RWPE2 (cell line): Measurements from ENCODE around the gene LIFR.

Experiments used
- ATAC-seq: fragments of 200-7000 bp; cut with Tn5 transposase; 3 replicates; pipeline ENCODE4 v1.9.1; 2021; ENCODE audit warnings: low read depth
- DNase-seq: peaks from one replicate; pipeline ENCODE4 v3.0.0-alpha.2; 2020; ENCODE audit warnings: low spot score
- H3K27ac ChIP-seq: fragments of 450-650 bp; 2 replicates; pipeline ENCODE4 v1.5.1; 2017; ENCODE audit warnings: mild to moderate bottlenecking; ENCODE audit not compliant: poor library complexity, severe bottlenecking
- H3K27me3 ChIP-seq: fragments of 250-450 bp; sonication (Bioruptor Pico); 2 replicates; pipeline ENCODE4 v1.5.1; 2021; ENCODE audit warnings: mild to moderate bottlenecking, moderate library complexity; ENCODE audit not compliant: insufficient read depth, poor library complexity, severe bottlenecking
- H3K36me3 ChIP-seq: fragments of 250-450 bp; sonication (Bioruptor Pico); 2 replicates; pipeline ENCODE4 v1.5.1; 2020; ENCODE audit warnings: low read depth, mild to moderate bottlenecking, moderate library complexity
- H3K4me1 ChIP-seq: fragments of 250-450 bp; sonication (Bioruptor Pico); 2 replicates; pipeline ENCODE4 v1.5.1; 2021; ENCODE audit warnings: mild to moderate bottlenecking, moderate library complexity; ENCODE audit not compliant: insufficient read depth, poor library complexity, severe bottlenecking
- H3K4me3 ChIP-seq: fragments of 250-450 bp; sonication (Bioruptor Pico); 2 replicates; pipeline ENCODE4 v1.5.1; 2021; ENCODE audit warnings: mild to moderate bottlenecking, moderate library complexity; ENCODE audit not compliant: severe bottlenecking
- H3K9me3 ChIP-seq: fragments of 250-450 bp; sonication (Bioruptor Pico); 2 replicates; pipeline ENCODE4 v1.5.1; 2021; ENCODE audit warnings: mild to moderate bottlenecking, moderate library complexity; ENCODE audit not compliant: severe bottlenecking
- CTCF ChIP-seq: fragments of 450-650 bp; IDR thresholded peaks from one replicate; pipeline ENCODE4 v1.5.1; 2017; ENCODE audit warnings: mild to moderate bottlenecking, moderate library complexity; ENCODE audit not compliant: poor library complexity, severe bottlenecking

Gene LIFR

DNA sequence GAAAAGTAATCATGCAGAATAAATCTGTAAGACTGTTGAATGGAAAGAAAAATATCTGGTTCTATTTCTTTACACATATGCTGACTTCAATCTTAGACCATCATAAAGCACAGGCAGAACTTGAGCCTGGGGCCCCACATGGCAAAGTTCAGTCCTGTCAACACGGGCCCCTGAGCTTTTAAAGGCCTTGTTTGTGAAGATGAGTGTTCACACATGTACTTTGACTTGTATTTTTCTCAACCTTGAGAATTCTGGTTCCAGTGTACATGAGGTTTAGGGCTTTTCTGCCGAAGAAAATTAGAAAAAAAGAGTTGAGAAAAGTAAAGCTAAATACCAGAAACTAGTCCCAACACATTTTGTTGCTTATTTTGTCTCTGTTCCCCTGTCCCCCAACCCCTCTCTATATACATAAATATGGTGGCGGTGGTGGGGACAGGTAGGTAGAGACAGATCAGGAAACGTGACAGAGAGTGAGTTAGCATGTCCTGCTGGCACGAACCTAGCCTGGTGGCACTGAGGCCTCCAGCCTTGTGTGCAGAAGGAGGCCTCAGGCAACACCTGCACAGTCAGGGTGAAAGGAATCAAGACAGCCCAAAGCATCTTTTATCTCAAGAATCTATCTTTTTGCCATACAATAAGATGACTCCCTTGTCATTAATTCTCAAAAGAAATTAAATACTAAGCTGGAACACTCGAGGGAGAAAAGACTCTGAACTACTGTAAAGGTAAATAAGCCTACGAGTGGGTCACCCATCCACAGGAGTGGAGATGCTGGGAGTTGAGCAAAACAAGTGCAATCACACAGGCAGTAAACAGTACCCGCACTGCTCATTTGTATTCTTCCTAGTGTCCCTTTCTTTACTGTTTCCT, 22.9 kb downstream of the LIFR start:
- peaks cover 3% of the 10 kb centered on the region for H3K9me3 ChIP-seq
- ATAC-seq (no peak), DNase-seq (no peak)
- no peak for TF ChIP-seq CTCF
- H3K4me3 ChIP-seq: no peak overlapping the region
- H3K36me3 ChIP-seq: no peaks in the 10 kb centered on the region
- no peak overlapping the region for H3K27ac ChIP-seq
- H3K4me1 ChIP-seq: no peaks in the 10 kb centered on the region
- H3K27me3 ChIP-seq: no peaks in the 10 kb centered on the region

GRCh38 chr5:38532165-38532669, 24.2 kb downstream of the LIFR start:
- no peak overlapping the region for H3K27ac ChIP-seq
- no peak for TF ChIP-seq CTCF
- H3K9me3 ChIP-seq: peaks cover 3% of the 10 kb centered on the region
- no peak for ATAC-seq
- H3K4me3 ChIP-seq: no peak overlapping the region
- DNase-seq: no peak
- no peaks in the 10 kb centered on the region for H3K36me3 ChIP-seq
- no peaks in the 10 kb centered on the region for H3K27me3 ChIP-seq
- no peaks in the 10 kb centered on the region for H3K4me1 ChIP-seq

GRCh38 chr5:38531518-38531917, 24.9 kb downstream of the LIFR start:
- Histone ChIP-seq H3K4me1 (no peaks in the 10 kb centered on the region), H3K27ac (no peak overlapping the region), H3K9me3 (peaks cover 3% of the 10 kb centered on the region), H3K27me3 (no peaks in the 10 kb centered on the region), H3K4me3 (no peak overlapping the region), H3K36me3 (no peaks in the 10 kb centered on the region)
- no peak for TF ChIP-seq CTCF
- DNase-seq (no peak), ATAC-seq (no peak)

DNA sequence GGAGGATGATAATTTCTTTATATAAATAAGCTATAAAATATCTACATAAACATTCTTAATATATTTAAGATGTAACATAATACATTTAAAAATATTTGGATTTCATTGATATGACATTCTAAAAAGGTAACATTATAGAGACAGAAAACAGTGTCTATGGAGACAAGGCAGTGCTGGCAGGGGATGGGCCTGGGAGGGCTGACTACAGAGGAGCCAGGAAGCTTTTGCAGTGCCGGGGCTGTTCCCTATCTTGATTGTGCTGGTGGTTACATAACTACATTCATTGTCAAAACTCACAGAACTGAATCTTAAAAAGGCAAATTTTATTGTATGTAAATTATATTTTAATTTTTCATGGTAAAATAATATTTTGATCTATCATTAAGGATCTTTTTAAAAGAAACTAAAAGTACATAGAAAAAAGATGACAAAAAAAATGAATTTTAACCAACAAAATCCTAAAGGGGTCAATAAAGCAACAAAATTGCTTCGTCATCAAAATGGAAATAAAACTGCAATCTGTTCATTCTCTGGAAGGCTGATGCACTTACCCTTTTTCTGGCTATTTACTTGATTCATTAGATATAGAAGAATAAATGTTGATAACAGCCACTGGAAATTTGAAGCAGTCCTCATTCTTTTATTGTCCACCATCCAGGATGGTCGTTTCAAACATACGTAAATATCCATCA, 26.3 kb downstream of the LIFR start:
- Histone ChIP-seq H3K4me1 (no peaks in the 10 kb centered on the region), H3K4me3 (no peak overlapping the region), H3K27me3 (no peaks in the 10 kb centered on the region), H3K36me3 (no peaks in the 10 kb centered on the region), H3K9me3 (peaks cover 3% of the 10 kb centered on the region), H3K27ac (no peak overlapping the region)
- TF ChIP-seq CTCF: no peak
- ATAC-seq: no peak
- no peak for DNase-seq
